ENCODE measurements around the gene CLCF1. TPM values are rescaled to one million over a fixed set of nuclear protein-coding genes. Genes with fewer than 3 reads are reported as not detected.

The CLCF1 gene
- total and polyA plus RNA-seq, 9 donors = 2.5 to 22.9 (median 5.0) TPM

DNA sequence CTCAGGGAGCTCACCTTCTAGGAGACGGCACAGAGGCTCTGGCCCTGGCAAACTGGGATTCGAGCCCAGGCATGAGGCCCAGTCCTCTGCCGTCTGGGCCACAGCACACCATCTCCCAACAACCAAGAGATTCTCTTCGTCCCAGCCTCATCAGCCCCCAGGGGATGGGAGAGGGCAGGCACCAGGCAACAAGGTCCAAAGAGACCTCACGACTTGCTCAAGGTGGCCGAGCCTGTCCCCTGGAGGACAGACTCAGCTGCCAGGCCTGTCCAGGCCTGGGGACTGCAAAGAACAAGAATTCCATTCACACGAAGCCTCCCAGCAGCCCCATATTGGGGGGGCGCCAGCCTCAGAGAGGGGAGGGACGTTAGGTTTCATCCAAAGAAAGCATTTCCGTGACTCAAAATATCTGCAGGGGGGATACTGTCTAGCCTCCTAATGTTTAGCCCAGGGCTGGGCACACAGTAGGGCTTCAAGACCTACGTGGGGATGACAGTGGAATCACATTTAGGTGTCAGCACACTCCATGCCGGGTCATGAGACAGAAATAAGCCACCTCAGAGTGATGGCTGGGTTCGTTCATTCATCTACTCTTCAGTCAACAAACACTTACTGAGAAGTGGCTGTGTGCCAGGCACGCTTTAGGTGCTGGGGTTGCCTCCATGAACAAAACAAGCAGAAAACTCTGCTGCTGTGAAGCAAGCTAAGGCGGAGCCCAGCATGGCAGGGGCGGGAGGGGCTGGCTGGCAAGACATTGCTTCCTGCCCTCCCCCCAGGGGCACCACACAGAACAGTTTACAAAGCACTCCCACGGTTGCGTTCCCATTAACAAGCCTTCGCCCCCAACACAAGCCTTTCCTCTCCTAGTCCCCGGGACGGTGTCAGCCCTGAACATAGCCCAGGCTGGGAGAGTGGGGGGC is 43.3 kb upstream of the CLCF1 start:
- H3K4me3 ChIP-seq = no peak overlapping the region

DNA sequence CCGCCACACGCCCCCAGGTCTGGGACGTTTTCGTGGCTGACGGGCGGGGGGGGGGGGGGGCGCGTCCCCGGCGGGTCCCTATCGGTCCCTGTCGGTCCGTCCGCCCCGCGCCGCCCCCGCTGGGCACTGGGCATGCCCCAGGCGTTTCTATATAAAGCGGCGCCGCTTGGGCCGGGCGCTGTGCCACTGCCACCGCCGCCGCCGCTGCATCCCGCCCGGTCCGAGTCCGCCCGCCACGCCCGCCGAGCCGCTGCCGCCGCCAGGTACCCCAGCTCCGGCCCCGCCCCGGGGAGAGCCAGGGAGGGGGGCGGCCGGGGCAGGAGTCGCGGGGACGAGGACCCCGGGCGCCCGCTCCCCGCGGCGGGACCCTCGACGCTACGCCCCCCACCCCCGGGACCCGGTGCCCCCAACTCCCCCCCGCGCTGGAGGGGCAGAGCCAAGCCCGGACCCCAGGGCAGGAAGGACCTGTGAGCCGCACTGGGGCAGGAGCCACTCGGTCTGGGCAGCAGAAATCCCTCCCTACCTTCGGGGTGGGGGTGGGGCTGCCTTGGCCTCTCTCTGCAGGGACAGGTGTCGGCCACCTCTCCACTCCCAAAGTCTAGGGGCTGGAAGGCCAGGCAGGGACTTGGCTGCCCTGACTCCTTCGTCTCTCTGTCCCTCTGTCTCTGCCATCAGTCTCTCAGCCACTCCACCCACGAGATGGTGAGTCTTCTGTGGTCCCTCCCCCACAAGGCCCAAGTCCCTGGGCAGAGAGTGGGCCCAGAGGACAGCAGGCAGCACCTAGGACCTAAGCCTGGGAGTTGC is 42.3 kb upstream of the CLCF1 start, which contains the start of gene CARNS1:
Gene CARNS1, plus strand, starts transcription at position 178 of the 804 bp plus-strand sequence. Its CDS starts 522 bp downstream, at position 700.
- 7 to 12% (median 9%) methylated on average over 24 to 66 of the region's 67 CpGs for WGBS, 3 donors
- Histone ChIP-seq H3K4me3 (no peak within 1 kb of the TSS), H3K27me3 (peaks cover 2% of the 10 kb centered on the region), H3K9me3 (no peaks in the 10 kb centered on the region), H3K36me3 (no peaks in the 10 kb centered on the region), H3K4me1 (ENCODE audit: insufficient read depth) (peaks cover 5% of the 10 kb centered on the region), H3K27ac (no peak within 1 kb of the TSS)
- DNase-seq = peak in 1 of 5 donors; percentile 36
- intact Hi-C loops (cut with DNase I) = no loop called here
- TF ChIP-seq POLR2A (IDR thresholded peaks at IDR 0.05) (no peak), EP300 (IDR thresholded peaks at IDR 0.05) (no peak)
- TF ChIP-seq, protein P1, sequence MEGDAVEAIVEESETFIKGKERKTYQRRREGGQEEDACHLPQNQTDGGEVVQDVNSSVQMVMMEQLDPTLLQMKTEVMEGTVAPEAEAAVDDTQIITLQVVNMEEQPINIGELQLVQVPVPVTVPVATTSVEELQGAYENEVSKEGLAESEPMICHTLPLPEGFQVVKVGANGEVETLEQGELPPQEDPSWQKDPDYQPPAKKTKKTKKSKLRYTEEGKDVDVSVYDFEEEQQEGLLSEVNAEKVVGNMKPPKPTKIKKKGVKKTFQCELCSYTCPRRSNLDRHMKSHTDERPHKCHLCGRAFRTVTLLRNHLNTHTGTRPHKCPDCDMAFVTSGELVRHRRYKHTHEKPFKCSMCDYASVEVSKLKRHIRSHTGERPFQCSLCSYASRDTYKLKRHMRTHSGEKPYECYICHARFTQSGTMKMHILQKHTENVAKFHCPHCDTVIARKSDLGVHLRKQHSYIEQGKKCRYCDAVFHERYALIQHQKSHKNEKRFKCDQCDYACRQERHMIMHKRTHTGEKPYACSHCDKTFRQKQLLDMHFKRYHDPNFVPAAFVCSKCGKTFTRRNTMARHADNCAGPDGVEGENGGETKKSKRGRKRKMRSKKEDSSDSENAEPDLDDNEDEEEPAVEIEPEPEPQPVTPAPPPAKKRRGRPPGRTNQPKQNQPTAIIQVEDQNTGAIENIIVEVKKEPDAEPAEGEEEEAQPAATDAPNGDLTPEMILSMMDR (IDR thresholded peaks at IDR 0.05) = no peak

More for the DNA sequence above, 43.3 kb upstream of the CLCF1 start:
- peaks cover 2% of the 10 kb centered on the region for H3K27me3 ChIP-seq
- 60 to 63% (median 61%) methylated on average over 21 of the region's 21 CpGs for WGBS, 3 donors
- H3K4me1 ChIP-seq (ENCODE audit: insufficient read depth) = peaks cover 6% of the 10 kb centered on the region
- H3K27ac ChIP-seq = no peak overlapping the region
- intact Hi-C loops (cut with DNase I) = no loop called here
- H3K36me3 ChIP-seq = no peaks in the 10 kb centered on the region
- TF ChIP-seq POLR2A (IDR thresholded peaks at IDR 0.05) (no peak), EP300 (IDR thresholded peaks at IDR 0.05) (no peak)
- TF ChIP-seq, protein P1 (IDR thresholded peaks at IDR 0.05) = no peak
- H3K9me3 ChIP-seq = no peaks in the 10 kb centered on the region
- no peak for DNase-seq

DNA sequence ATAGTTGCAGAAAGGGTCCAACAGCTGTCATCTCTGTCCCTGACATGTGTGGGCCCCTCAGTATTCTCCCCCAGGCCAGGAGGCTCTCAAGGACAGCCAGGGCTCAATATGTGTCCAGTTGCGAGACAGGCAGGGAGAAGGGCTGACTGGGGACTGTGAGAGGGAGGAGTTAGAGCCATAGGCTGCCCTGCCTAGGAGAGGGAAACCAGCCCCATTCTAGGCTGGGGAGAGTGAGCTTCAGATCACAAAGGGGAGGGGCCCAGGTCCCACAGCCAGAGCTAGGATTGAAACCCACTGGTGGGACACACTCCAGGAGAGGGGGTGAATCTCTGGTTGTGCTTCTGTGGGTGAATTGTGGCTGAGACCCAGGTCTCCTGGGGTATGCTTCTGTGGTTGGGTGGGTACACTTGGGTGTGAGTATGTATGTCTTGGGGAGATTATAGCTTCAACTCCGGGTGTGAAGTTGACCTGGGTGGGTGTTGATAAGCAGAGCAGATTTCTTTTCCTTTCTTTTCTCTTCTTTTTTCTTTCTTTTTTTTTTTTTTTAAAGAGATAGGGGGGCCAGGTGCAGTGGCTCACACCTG is 40.0 kb upstream of the CLCF1 start:
- no peaks in the 10 kb centered on the region for H3K36me3 ChIP-seq
- H3K27me3 ChIP-seq = peaks cover 2% of the 10 kb centered on the region
- H3K4me3 ChIP-seq = no peak overlapping the region
- no peaks in the 10 kb centered on the region for H3K9me3 ChIP-seq
- WGBS, 3 donors = 41 to 54% (median 43%) methylated on average over 2 of the region's 2 CpGs
- H3K4me1 ChIP-seq (ENCODE audit: insufficient read depth) = no peaks in the 10 kb centered on the region
- H3K27ac ChIP-seq = no peak overlapping the region
- TF ChIP-seq, protein P1 (IDR thresholded peaks at IDR 0.05) = no peak
- TF ChIP-seq EP300 (IDR thresholded peaks at IDR 0.05) = no peak
- no peak for TF ChIP-seq POLR2A (IDR thresholded peaks at IDR 0.05)
- intact Hi-C loops (cut with DNase I) = no loop called here
- DNase-seq = no peak

GRCh38 chr11:67412495-67413179 is 39.2 kb upstream of the CLCF1 start:
- intact Hi-C loops (cut with DNase I) = no loop called here

More at GRCh38 chr11:67412495-67413179, 39.2 kb upstream of the CLCF1 start:
- H3K9me3 ChIP-seq = no peaks in the 10 kb centered on the region
- peaks cover 2% of the 10 kb centered on the region for H3K27me3 ChIP-seq
- H3K27ac ChIP-seq = no peak overlapping the region
- no peaks in the 10 kb centered on the region for H3K4me1 ChIP-seq (ENCODE audit: insufficient read depth)
- TF ChIP-seq EP300 (IDR thresholded peaks at IDR 0.05) = no peak
- no peak for TF ChIP-seq POLR2A (IDR thresholded peaks at IDR 0.05)
- TF ChIP-seq, protein P1 (IDR thresholded peaks at IDR 0.05) = no peak
- H3K4me3 ChIP-seq = no peak overlapping the region
- WGBS, 3 donors = 34 to 41% (median 40%) methylated on average over 9 of the region's 9 CpGs
- no peak for DNase-seq
- no peaks in the 10 kb centered on the region for H3K36me3 ChIP-seq
